Fibroblast of mammary gland (primary cell): ENCODE measurements around the gene COPS7B.

ENCODE experiments used
- DNase-seq: peaks from one replicate; pipeline ENCODE4 v3.0.0-alpha.2; 2010; ENCODE audit warnings: low read depth
- H3K4me3 ChIP-seq: 2 replicates; pipeline ENCODE4 v1.5.1; 2011; ENCODE audit warnings: low read depth, mild to moderate bottlenecking, low read length, moderate library complexity; ENCODE audit not compliant: control insufficient read depth
- CTCF ChIP-seq: conservative IDR thresholded peaks from 2 replicates; pipeline ENCODE4 v1.5.1; 2011; ENCODE audit warnings: low read depth, low read length, inconsistent platforms; ENCODE audit not compliant: control insufficient read depth, insufficient read depth

Gene COPS7B

GRCh38 chr2:231780123-231780908 is 5.9 kb upstream of the COPS7B start:
- H3K4me3 ChIP-seq: peak overlapping the region; percentile 92
- DNase-seq: peak; percentile 5
- TF ChIP-seq CTCF: no peak

- DNase-seq: peak; percentile 99
- TF ChIP-seq CTCF: no peak
- peak within 1 kb of the TSS; percentile 92 for H3K4me3 ChIP-seq
Observed at GRCh38 chr2:231780909-231781797, 5.1 kb upstream of the COPS7B start, which contains the start of gene PDE6D. PDE6D (minus strand) TSS chr2:231781282; CDS start chr2:231781114, 168 bp downstream.

GRCh38 chr2:231781798-231782726 is 4.2 kb upstream of the COPS7B start:
- no peak for TF ChIP-seq CTCF
- DNase-seq: peak; percentile 57
- H3K4me3 ChIP-seq: peak overlapping the region; percentile 92

- no peak overlapping the region for H3K4me3 ChIP-seq
- no peak for DNase-seq
- no peak for TF ChIP-seq CTCF
Observed at GRCh38 chr2:231785413-231785812, 832 bp upstream of the COPS7B start.

- H3K4me3 ChIP-seq: peak overlapping the region; percentile 88
- no peak for TF ChIP-seq CTCF
- no peak for DNase-seq
Observed at GRCh38 chr2:231785822-231786176, 446 bp upstream of the COPS7B start.

GRCh38 chr2:231786917-231787292 is 660 bp downstream of the COPS7B start:
- no peak for TF ChIP-seq CTCF
- H3K4me3 ChIP-seq: peak overlapping the region; percentile 88
- DNase-seq: no peak
